NCI-H345 treated with DMSO at 0.1 percent for 48 hours (cell line): ENCODE data around the gene ANKRD11.
"Not testable (repeated sequence)": the region's sequence is repeated elsewhere in the genome, so short reads cannot be mapped to it uniquely, and the experiment has no call there.

Experiments
- DNase-seq: peaks from one replicate; lab custom pipeline; 2025; ENCODE audit not compliant: unreplicated experiment; lab: John Stamatoyannopoulos, UW

Gene ANKRD11

GRCh38 chr16:89482150-89482816 is 8.1 kb downstream of the ANKRD11 start:
- no peak for DNase-seq

GRCh38 chr16:89481356-89481955 is 8.9 kb downstream of the ANKRD11 start:
- no peak for DNase-seq

- DNase-seq, result no peak
Observed at GRCh38 chr16:89478576-89479221, 11.7 kb downstream of the ANKRD11 start.

- no peak for DNase-seq
Observed at GRCh38 chr16:89476811-89477261, 13.5 kb downstream of the ANKRD11 start.

- no peak for DNase-seq
Observed at GRCh38 chr16:89476379-89476778, 14.0 kb downstream of the ANKRD11 start.

DNA sequence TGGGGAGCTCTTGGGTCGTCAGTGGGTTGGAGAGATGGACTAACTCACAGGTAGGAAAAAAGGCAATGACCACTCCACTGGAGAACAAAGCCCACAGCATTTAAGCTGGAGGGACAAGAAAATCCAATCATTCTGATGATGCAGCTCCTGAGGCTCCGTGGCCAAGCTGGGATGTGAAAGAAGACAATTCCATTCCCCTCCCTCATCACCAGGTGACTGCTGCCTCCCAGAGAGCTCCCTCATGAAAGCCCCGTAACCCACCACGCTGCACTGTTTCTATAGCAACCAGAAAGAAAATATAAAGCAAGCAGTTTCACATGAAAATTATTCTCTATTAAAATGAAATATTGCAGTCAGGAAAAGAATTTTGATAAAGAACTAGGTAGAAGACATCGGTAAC is 15.2 kb downstream of the ANKRD11 start:
- DNase-seq, result no peak

- DNase-seq, result no peak
Observed at GRCh38 chr16:89473791-89474414, 16.5 kb downstream of the ANKRD11 start.

DNA sequence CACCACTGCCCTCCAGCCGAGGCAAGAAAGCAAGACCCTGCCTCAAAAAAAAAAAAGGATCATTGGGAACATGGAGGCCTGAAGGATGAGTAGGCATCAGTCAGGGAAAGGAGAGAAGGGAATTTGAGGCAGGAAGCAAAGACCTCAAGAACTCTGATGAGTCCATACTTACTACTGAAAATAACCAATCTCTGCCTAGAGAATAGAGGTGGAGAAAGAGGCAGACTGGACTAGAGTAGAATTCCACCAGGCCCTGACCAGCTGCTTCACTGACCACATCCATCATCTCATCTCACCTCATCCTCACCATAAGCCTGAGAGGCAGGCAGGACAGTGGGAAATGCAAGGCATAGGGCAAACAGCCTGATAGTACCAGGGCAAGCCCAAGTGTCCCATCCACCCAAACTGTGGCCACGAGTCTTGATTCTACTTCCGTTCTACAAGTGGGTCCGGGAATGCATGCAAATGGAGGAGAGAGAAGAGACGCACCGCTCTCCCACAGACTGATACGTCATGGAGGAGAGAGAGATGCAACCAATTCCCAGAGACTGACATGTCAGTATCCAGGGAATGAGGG is 17.1 kb downstream of the ANKRD11 start:
- no peak for DNase-seq

DNA sequence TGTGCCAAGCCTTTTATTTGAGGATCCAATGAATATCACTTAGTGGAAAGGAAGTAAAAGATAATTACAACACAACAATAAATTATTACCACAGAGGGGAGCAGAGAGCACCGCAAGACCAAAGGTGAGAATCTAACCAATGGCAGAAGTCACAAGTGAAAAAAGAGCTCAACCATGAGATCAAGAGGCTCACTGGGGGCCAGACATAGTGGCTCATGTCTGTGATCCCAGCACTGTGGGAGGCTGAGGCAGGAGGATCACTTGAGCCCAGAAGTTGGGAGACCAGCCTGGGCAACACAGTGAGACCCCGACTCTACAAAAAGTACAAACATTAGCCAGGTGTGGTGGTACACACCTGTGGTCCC is 17.7 kb downstream of the ANKRD11 start:
- no peak for DNase-seq

DNA sequence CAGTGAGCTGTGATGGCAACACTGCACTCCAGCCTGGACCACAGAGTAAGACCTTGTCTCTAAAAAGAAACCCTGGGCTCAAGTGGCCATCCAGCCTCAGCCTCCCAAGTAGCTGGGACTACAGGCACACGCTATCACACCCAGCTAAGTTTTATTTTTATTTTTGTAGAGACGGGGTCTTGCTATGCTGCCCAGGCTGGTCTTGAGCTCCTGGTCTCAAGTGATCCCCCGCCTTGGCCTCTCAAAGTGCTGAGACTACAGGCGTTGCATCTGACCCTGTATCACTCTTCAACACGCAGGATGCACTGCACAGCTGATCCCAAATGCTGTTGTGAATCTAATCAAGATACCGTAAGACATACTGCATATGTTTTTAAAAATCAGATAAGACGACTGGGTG is 23.0 kb downstream of the ANKRD11 start:
- DNase-seq, result no peak

GRCh38 chr16:89466920-89467319 is 23.4 kb downstream of the ANKRD11 start:
- no peak for DNase-seq

GRCh38 chr16:89463312-89463711 is 27.0 kb downstream of the ANKRD11 start:
- not testable (repeated sequence) for DNase-seq

GRCh38 chr16:89462639-89463038 is 27.7 kb downstream of the ANKRD11 start:
- not testable (repeated sequence) for DNase-seq

GRCh38 chr16:89461890-89462289 is 28.5 kb downstream of the ANKRD11 start:
- not testable (repeated sequence) for DNase-seq

DNA sequence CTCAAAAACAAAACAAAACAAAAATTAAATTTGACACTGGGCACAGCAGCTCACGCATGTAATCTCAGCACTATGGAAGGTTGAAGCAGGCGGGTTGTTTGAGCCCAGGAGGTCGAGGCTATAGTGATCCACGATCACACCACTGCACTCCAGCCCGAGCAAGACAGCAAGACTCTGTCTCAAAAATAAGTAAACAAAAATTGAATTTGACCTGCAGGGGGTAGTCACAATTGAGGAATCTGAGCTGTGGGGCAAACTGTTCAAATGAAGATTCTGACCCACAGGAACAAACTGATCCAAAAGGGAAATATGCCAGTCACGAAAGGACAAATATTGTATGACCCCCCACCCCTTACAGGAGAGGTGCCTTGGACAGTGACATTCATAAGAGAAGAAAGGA is 29.8 kb downstream of the ANKRD11 start:
- DNase-seq, result no peak

- DNase-seq, result no peak
Observed at GRCh38 chr16:89458967-89459366, 31.4 kb downstream of the ANKRD11 start.

- no peak for DNase-seq
Observed at GRCh38 chr16:89458551-89458950, 31.8 kb downstream of the ANKRD11 start.

DNA sequence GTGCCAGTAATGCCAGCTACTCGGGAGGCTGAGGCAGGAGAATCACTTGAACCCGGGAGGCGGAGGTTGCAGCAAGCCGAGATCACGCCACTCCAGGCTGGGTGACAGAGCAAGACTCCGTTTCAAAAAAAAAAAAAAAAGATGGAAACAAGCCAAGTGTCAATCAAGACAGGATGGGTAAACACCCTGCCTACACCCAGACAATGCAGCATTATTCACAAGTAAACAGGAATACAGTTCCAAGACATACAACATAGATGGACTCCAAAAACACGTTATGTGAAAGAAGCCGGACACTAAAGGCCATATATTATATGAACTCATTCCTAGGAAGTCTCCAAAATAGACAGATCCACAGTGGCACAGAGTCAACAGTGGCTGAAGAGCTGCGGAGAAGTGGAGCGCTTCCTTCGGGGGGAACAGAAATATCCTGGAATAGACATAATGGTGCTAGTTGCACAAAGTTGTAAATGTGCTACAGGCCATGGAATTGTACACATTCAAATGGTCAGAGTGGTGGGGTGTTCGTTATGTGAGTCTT is 33.9 kb downstream of the ANKRD11 start:
- no peak for DNase-seq

GRCh38 chr16:89455692-89456091 is 34.7 kb downstream of the ANKRD11 start:
- DNase-seq, result no peak

DNA sequence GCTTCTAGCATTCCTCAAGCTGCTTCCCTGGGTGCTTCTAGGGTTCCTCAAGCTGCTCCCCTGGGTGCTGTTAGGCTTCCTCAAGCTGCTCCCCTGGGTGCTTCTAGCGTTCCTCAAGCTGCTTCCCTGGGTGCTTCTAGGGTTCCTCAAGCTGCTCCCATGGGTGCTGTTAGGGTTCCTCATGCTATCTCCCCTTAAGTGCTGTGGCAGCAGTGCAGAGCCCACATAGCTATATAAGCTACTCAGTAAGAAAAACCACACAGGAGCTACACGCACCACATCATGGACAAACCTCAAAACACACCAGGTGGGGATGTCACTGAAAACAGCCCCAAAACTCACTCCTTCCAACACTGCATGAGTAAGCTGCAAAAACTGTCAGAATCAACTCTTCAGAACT is 35.2 kb downstream of the ANKRD11 start:
- DNase-seq, result no peak

- DNase-seq, result not testable (repeated sequence)
Observed at GRCh38 chr16:89454378-89455125, 35.8 kb downstream of the ANKRD11 start.
